ENCODE results near the gene CHMP6.

DNA sequence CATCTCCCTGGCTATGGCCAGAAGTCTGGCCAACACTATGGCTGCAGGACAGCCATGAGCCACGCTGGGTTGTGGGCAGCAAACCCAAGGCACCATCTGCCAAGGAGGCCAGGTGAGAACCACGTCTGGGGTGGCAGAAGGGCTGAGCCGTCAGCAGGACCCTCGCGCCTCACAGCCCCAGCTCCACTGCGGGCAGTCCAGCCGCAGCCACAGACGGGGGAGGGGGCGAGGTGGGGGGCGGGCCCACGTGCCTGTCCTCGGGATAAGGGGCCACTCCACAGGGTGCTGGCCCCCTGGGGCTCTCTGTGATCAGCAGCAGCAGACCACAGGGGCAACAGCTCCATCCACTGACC lies 36.8 kb downstream of the CHMP6 start:
- TF ChIP-seq, protein P1, sequence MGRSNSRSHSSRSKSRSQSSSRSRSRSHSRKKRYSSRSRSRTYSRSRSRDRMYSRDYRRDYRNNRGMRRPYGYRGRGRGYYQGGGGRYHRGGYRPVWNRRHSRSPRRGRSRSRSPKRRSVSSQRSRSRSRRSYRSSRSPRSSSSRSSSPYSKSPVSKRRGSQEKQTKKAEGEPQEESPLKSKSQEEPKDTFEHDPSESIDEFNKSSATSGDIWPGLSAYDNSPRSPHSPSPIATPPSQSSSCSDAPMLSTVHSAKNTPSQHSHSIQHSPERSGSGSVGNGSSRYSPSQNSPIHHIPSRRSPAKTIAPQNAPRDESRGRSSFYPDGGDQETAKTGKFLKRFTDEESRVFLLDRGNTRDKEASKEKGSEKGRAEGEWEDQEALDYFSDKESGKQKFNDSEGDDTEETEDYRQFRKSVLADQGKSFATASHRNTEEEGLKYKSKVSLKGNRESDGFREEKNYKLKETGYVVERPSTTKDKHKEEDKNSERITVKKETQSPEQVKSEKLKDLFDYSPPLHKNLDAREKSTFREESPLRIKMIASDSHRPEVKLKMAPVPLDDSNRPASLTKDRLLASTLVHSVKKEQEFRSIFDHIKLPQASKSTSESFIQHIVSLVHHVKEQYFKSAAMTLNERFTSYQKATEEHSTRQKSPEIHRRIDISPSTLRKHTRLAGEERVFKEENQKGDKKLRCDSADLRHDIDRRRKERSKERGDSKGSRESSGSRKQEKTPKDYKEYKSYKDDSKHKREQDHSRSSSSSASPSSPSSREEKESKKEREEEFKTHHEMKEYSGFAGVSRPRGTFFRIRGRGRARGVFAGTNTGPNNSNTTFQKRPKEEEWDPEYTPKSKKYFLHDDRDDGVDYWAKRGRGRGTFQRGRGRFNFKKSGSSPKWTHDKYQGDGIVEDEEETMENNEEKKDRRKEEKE (IDR thresholded peaks at IDR 0.05; ENCODE audit: borderline replicate concordance in 1 of 2, control insufficient read depth in 1 of 2, low read depth in 2 of 2, low read length in 1 of 2): no peak
- TF ChIP-seq, protein P2, sequence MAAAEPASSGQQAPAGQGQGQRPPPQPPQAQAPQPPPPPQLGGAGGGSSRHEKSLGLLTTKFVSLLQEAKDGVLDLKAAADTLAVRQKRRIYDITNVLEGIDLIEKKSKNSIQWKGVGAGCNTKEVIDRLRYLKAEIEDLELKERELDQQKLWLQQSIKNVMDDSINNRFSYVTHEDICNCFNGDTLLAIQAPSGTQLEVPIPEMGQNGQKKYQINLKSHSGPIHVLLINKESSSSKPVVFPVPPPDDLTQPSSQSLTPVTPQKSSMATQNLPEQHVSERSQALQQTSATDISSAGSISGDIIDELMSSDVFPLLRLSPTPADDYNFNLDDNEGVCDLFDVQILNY (CRISPR knock-in tag; IDR thresholded peaks at IDR 0.05): no peak
- TF ChIP-seq, protein P3, sequence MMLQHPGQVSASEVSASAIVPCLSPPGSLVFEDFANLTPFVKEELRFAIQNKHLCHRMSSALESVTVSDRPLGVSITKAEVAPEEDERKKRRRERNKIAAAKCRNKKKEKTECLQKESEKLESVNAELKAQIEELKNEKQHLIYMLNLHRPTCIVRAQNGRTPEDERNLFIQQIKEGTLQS (IDR thresholded peaks at IDR 0.05): no peak
- TF ChIP-seq, protein P3 (CRISPR knock-in tag; conservative IDR thresholded peaks at IDR 0.05): no peak
- TF ChIP-seq, protein P4, sequence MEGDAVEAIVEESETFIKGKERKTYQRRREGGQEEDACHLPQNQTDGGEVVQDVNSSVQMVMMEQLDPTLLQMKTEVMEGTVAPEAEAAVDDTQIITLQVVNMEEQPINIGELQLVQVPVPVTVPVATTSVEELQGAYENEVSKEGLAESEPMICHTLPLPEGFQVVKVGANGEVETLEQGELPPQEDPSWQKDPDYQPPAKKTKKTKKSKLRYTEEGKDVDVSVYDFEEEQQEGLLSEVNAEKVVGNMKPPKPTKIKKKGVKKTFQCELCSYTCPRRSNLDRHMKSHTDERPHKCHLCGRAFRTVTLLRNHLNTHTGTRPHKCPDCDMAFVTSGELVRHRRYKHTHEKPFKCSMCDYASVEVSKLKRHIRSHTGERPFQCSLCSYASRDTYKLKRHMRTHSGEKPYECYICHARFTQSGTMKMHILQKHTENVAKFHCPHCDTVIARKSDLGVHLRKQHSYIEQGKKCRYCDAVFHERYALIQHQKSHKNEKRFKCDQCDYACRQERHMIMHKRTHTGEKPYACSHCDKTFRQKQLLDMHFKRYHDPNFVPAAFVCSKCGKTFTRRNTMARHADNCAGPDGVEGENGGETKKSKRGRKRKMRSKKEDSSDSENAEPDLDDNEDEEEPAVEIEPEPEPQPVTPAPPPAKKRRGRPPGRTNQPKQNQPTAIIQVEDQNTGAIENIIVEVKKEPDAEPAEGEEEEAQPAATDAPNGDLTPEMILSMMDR (IDR thresholded peaks at IDR 0.05 in 2 of 3, conservative IDR thresholded peaks at IDR 0.05 in 1 of 3; ENCODE audit: insufficient read depth in 2 of 3, low read depth in 1 of 3, low read length in 3 of 3): no peak
- TF ChIP-seq, protein P5, sequence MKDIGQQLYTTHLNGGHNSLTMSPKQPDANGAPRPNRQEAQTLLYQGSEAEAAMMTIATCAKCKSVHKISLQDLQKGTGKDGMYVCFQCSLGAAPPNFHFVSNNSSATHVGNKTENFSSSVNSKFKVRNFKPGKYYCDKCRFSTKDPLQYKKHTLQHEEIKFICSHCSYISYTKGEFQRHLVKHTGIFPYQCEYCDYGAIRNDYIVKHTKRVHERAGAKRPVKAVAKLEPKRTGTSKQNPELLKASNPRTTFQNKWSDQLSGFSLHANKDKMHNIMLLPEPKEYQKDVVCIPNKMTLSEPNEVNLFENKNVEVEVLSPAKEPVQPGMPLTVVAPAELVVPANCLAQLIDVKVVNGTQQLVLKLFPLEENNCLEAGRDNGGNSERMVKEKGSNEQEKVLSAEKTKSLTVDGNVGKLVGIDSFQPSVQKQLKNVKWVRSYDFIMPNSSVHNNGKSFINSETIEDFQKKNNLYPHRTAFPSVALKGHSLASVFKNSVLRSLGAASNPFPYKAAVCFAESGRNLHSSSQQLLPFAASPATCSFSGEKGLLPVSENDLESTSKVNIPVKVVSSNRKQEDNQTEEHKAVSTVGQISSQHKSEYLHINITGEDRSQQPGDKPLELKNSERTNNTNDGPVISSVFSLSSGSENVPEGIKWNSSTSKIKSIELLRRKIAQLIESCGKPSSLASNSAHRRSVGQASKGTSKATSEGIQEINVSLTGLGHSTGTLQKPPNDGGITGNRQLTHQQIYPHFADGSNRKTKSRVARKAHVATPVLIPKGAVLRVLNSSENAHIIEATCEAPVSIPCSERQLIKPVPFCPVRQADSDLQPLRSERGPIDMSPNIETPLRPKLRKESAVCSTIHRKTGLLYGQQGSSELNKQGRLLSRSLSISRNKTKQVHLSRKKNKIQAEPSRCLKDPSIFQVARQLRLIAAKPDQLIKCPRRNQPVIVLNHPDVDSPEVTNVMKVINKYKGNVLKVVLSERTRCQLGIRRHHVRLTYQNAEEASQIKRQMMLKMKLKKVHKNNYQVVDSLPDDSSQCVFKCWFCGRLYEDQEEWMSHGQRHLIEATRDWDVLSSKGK (CRISPR knock-in tag; IDR thresholded peaks at IDR 0.05): no peak
- TF ChIP-seq RBM25 (IDR thresholded peaks at IDR 0.05; ENCODE audit: low read depth, low read length, severe bottlenecking): no peak
- TF ChIP-seq ZNF431 (CRISPR knock-in tag; IDR thresholded peaks at IDR 0.05): no peak
- TF ChIP-seq ZNF121 (CRISPR knock-in tag; conservative IDR thresholded peaks at IDR 0.05): no peak
- no peak for TF ChIP-seq ZNF184 (CRISPR knock-in tag; IDR thresholded peaks at IDR 0.05)
- TF ChIP-seq, protein P6, sequence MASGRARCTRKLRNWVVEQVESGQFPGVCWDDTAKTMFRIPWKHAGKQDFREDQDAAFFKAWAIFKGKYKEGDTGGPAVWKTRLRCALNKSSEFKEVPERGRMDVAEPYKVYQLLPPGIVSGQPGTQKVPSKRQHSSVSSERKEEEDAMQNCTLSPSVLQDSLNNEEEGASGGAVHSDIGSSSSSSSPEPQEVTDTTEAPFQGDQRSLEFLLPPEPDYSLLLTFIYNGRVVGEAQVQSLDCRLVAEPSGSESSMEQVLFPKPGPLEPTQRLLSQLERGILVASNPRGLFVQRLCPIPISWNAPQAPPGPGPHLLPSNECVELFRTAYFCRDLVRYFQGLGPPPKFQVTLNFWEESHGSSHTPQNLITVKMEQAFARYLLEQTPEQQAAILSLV (tag; IDR thresholded peaks at IDR 0.05): no peak
